Heart right ventricle (tissue), 16 donors: ENCODE results near the gene KRT3. TPM values are rescaled to one million over a fixed set of nuclear protein-coding genes. Genes with fewer than 3 reads are reported as not detected.
A peak's percentile ranks its signal among the peaks of the same experiment; 100 is the strongest.

Experiments used
- ATAC-seq, 8 donors: fragments of 200-7000 bp; cut with Tn5 transposase; one replicate each; pipeline ENCODE4 v1.9.1; 2020; ENCODE audit warnings: mild to moderate bottlenecking in 8 of 8, moderate library complexity in 8 of 8, moderate number of reproducible peaks in 1 of 8
- DNase-seq, 2 donors: peaks; one replicate each; pipeline ENCODE4 v3.0.0-alpha.2; 2020
- H3K27ac ChIP-seq, 10 donors: fragments of 200-600 bp; sonication (generic) in 2 of 10; one replicate each; pipeline versions ENCODE4 v1.5.0 to v1.8.0; 2020 to 2022; ENCODE audit warnings: mild to moderate bottlenecking in 3 of 10
- H3K27me3 ChIP-seq, 7 donors: fragments of 200-600 bp; one replicate each; pipeline ENCODE4 v1.8.0; 2021 to 2022; ENCODE audit warnings: mild to moderate bottlenecking in 2 of 7
- H3K36me3 ChIP-seq, 9 donors: fragments of 200-600 bp; sonication (generic) in 1 of 9; one replicate each; pipeline versions ENCODE4 v1.5.0 to v1.8.0; 2020 to 2022; ENCODE audit warnings: mild to moderate bottlenecking in 2 of 9
- H3K4me1 ChIP-seq, 9 donors: fragments of 200-600 bp; sonication (generic) in 1 of 9; one replicate each; pipeline versions ENCODE4 v1.5.0 to v1.8.0; 2020 to 2022; ENCODE audit warnings: mild to moderate bottlenecking in 4 of 9
- H3K4me3 ChIP-seq, 10 donors: fragments of 200-600 bp; sonication (generic) in 2 of 10; one replicate each; pipeline versions ENCODE4 v1.5.0 to v1.8.0; 2020 to 2022; ENCODE audit warnings: mild to moderate bottlenecking in 7 of 10, moderate library complexity in 2 of 10
- H3K9me3 ChIP-seq, 11 donors: fragments of 200-600 bp in 10 of 11; sonication (generic) in 2 of 11; one replicate each; pipeline versions ENCODE4 v1.5.0 to v1.8.0; 2013 to 2022; ENCODE audit warnings: mild to moderate bottlenecking in 2 of 11, control low read depth in 1 of 11, moderate library complexity in 1 of 11
- WGBS, 2 donors: extraction: QIAGEN DNeasy Blood & Tissue Kit; methylation state at CpG; one replicate each; pipeline ENCODE4 v1.1.7; 2013; ENCODE audit warnings: inconsistent platforms in 1 of 2; 5-methylcytosine and 5-hydroxymethylcytosine counted together
- intact Hi-C, 10 donors: fragments of 100-400 bp; cut with DNase I; formaldehyde crosslinking; loops; one replicate each; pipeline versions ENCODE4 v1.11.1 to v1.14.2; 2022
- polyA plus RNA-seq, 2 donors: library from polyadenylated mRNA; stranded (reverse); fragments of 200-250 nt; gene quantifications; one replicate each; pipeline ENCODE4 v1.2.3, GENCODE V29; 2013
- total RNA-seq, 10 donors: library from RNA; stranded (reverse); fragmentation: NEBNext Ultra II Directional in 3 of 10; extraction: Animal tissue kit (Norgen Biotek cat#: 25700) in 3 of 10; gene quantifications; one replicate each; pipeline versions ENCODE4 v1.2.1 to v1.2.4, GENCODE V29; 2021 to 2023
- TF ChIP-seq, protein P1 (sequence below), 9 donors: fragments of 200-600 bp; sonication (generic) in 2 of 9; IDR thresholded peaks; one replicate each; pipeline versions ENCODE4 v1.5.0 to v1.8.0; 2021 to 2022; ENCODE audit warnings: antibody characterized with exemption in 9 of 9, mild to moderate bottlenecking in 5 of 9, moderate library complexity in 1 of 9
- donor health status: Arrhythmogenic right ventricular cardiomyopathy.
- donor health status: ischemic (EF 13 %, LVEDD 7.1; RV severe dilation, severe dysfunction).
- donor health status: healthy with polysubstance abuse.
- donor health status: DM: no; HTN: yes; CAD: no.
- donor health status: DM: no; HTN: no; CAD: no.
- donor health status: ischemic (EF 25% LVEDD 6.9; RV normal size, moderate dysfunction).
- donor health status: ischemic (EF 25% LVEDD 5.7; RV mildly dilated, moderate dysfunction).
- donor health status: healthy.
- donor health status: DM: yes; HTN: yes; CAD: no.
- donor health status: Ischemic cardiomyopathy.
- donor health status: ischemic (EF 35%, LVEDD 5.7; RV mildly dilated, moderate dysfunction).
- donor health status: nonischemic (EF 11% LVEDD 7.7; RV severe dilation, severe dysfunction).
- donor health status: DM: yes; HTN: yes; CAD: no.
- donor health status: PGD.
- donor health status: ischemic (EF 29% LVEDD 5.4; RV normal size, mild dysfunction).
- donor health status: nonischemic (EF 23%, LVEDD 6.1; RV moderate dilation, normal function).

The KRT3 gene
- total and polyA plus RNA-seq, 12 donors = not detected

DNA sequence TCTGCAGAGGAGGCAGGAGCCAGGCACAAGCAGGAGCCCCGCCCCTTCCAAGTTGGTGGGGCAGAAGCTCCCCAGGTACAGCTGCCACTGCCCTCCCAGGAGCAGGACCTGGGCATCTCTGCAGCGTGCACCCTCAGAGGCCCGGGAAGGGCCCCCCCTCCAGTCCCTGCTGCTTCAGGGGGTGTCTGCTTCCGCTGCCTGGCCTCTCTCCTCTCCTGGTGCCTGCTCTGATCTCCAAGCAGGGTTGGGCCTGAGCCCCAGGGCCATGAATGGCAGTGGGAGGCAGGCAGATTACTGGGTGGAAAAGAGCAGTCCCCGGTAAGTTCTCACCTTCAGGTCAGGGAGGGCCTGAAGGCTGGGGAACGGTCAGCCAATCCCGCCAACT lies 53.7 kb downstream of the KRT3 start:
- intact Hi-C loops = no loop called here
- TF ChIP-seq, protein P1, sequence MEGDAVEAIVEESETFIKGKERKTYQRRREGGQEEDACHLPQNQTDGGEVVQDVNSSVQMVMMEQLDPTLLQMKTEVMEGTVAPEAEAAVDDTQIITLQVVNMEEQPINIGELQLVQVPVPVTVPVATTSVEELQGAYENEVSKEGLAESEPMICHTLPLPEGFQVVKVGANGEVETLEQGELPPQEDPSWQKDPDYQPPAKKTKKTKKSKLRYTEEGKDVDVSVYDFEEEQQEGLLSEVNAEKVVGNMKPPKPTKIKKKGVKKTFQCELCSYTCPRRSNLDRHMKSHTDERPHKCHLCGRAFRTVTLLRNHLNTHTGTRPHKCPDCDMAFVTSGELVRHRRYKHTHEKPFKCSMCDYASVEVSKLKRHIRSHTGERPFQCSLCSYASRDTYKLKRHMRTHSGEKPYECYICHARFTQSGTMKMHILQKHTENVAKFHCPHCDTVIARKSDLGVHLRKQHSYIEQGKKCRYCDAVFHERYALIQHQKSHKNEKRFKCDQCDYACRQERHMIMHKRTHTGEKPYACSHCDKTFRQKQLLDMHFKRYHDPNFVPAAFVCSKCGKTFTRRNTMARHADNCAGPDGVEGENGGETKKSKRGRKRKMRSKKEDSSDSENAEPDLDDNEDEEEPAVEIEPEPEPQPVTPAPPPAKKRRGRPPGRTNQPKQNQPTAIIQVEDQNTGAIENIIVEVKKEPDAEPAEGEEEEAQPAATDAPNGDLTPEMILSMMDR (IDR thresholded peaks at IDR 0.05) = no peak
- no peak for DNase-seq
- no peaks in the 10 kb centered on the region for H3K4me1 ChIP-seq
- H3K27me3 ChIP-seq = peaks cover 0 to 42% (median 23%) of the 10 kb centered on the region in 7 donors
- ATAC-seq = no peak
- H3K36me3 ChIP-seq = no peaks in the 10 kb centered on the region
- no peak overlapping the region for H3K27ac ChIP-seq
- no peak overlapping the region for H3K4me3 ChIP-seq
- WGBS, 2 donors = 70 to 75% methylated on average over 7 of the region's 7 CpGs
- H3K9me3 ChIP-seq = no peaks in the 10 kb centered on the region

DNA sequence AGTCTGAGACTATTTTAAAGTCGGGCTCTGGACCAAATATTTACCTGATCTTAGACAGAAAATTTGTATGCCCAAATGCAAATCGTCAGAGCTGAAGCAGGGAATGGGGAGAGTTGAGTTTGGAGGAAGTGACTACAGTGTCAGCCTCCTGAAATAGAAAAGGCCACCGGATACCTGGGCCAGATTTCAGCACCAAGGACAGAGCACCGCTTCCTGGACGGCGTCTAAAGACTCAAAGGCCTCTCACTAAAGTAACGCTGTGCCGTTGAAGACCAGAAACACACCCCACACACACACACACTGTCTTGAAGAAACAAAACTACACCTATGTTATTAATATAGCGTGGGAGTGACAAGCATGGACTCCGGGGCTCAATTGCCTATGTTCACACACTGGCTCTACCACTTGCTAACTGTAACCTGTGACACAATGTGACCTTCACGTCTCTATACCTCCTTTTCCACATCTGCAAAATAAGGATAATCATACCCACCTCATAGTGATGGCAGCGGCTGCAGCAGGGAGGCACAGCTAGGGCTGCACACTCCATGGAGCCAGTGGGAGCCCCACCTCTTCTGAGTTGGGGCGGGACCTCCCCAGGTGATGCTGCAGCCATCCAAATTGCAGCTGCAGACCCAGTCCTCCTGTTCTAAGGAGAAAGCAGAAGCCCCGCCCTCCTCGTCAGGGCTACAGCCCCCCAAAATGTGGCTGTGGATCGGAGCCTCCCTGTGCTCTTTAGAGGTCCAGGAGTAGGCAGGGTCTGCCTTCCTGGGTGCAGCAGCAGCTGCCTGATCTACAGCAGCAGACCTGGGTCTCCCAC lies 54.3 kb downstream of the KRT3 start:
- no peaks in the 10 kb centered on the region for H3K4me1 ChIP-seq
- peaks cover 0 to 41% (median 22%) of the 10 kb centered on the region in 7 donors for H3K27me3 ChIP-seq
- H3K36me3 ChIP-seq = no peaks in the 10 kb centered on the region
- intact Hi-C loops = no loop called here
- no peaks in the 10 kb centered on the region for H3K9me3 ChIP-seq
- DNase-seq (peak; percentile 51 to 54), ATAC-seq (peak in 3 of 8 donors; percentile 39 to 62 (median 54))
- H3K27ac ChIP-seq = no peak overlapping the region
- TF ChIP-seq, protein P1 (IDR thresholded peaks at IDR 0.05) = no peak
- no peak overlapping the region for H3K4me3 ChIP-seq
- WGBS, 2 donors = 15 to 18% methylated on average over 16 of the region's 16 CpGs

DNA sequence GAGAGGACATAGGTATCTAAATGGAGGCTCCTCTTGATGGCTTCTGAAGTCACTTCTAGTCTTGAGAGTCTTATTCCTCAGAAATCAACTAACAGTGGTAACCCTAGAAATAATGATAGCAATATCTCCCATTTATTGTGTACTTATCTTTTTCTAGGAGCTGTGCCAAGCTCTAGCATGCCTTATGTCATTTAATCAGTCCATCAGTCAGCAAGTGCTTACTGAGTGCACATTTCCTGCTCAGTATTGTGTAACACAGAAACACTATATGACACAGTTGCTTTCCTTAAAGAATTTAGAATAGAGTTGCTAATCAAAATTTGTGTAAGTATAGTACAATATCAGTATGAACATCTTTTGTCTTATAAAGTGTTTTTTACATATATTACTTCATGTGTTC lies 55.3 kb downstream of the KRT3 start:
- ATAC-seq (no peak), DNase-seq (no peak)
- H3K4me1 ChIP-seq = no peaks in the 10 kb centered on the region
- peaks cover 0 to 45% (median 22%) of the 10 kb centered on the region in 7 donors for H3K27me3 ChIP-seq
- intact Hi-C loops = no loop called here
- H3K27ac ChIP-seq = no peak overlapping the region
- TF ChIP-seq, protein P1 (IDR thresholded peaks at IDR 0.05) = no peak
- no peaks in the 10 kb centered on the region for H3K36me3 ChIP-seq
- H3K9me3 ChIP-seq = no peaks in the 10 kb centered on the region
- no peak overlapping the region for H3K4me3 ChIP-seq

DNA sequence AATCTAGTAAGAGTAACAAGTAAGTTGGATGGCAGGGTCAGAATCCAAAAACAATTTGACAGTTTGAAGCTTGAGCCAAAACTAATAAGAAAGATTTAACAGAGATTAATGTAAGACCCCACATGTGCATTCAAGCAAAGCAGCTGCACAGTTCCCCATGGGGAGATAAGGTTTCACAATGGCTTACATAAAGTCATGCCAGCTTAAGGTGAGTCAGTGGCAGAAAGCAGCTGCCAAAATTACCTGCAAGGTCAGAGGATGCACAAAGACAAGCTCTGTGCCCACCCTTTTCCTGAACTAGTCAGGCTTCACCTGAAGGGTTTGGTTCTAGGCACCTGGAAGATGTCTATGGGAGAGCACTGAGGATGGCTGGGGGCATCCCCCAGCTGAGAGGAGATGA lies 56.0 kb downstream of the KRT3 start:
- Histone ChIP-seq H3K27ac (no peak overlapping the region), H3K36me3 (no peaks in the 10 kb centered on the region), H3K4me3 (no peak overlapping the region), H3K27me3 (peaks cover 0 to 51% (median 25%) of the 10 kb centered on the region in 7 donors), H3K9me3 (no peaks in the 10 kb centered on the region), H3K4me1 (no peaks in the 10 kb centered on the region)
- ATAC-seq (no peak), DNase-seq (no peak)
- TF ChIP-seq, protein P1 (IDR thresholded peaks at IDR 0.05) = no peak
- intact Hi-C loops = no loop called here

Other genes starting within 250 kb of the KRT3 start
- not detected for gene KRT71, start 243.0 kb downstream of the KRT3 start, total RNA-seq
- gene KRT71, start 243.0 kb downstream of the KRT3 start, polyA plus RNA-seq = not detected
- under 1 TPM in 1 of 10 donors, not detected in 9; 0.62 TPM for gene KRT74, start 222.3 kb downstream of the KRT3 start, total RNA-seq
- gene KRT74, start 222.3 kb downstream of the KRT3 start, polyA plus RNA-seq = not detected
- gene KRT72, start 194.7 kb downstream of the KRT3 start, total RNA-seq = under 1 TPM in 1 of 10 donors, not detected in 9; 0.15 TPM
- not detected for gene KRT72, start 194.7 kb downstream of the KRT3 start, polyA plus RNA-seq
- not detected for gene KRT73, start 177.6 kb downstream of the KRT3 start, total RNA-seq
- gene KRT73, start 177.6 kb downstream of the KRT3 start, polyA plus RNA-seq = not detected
- not detected for gene KRT2, start 143.9 kb downstream of the KRT3 start, total RNA-seq
- gene KRT2, start 143.9 kb downstream of the KRT3 start, polyA plus RNA-seq = not detected
- not detected for gene KRT1, start 115.7 kb downstream of the KRT3 start, total RNA-seq
- gene KRT1, start 115.7 kb downstream of the KRT3 start, polyA plus RNA-seq = not detected
- under 1 TPM in 1 of 10 donors, not detected in 9; 0.08 TPM for gene KRT77, start 92.6 kb downstream of the KRT3 start, total RNA-seq
- not detected for gene KRT77, start 92.6 kb downstream of the KRT3 start, polyA plus RNA-seq
- gene KRT76, start 18.8 kb downstream of the KRT3 start, total RNA-seq = not detected
- gene KRT76, start 18.8 kb downstream of the KRT3 start, polyA plus RNA-seq = not detected
- not detected for gene KRT4, start 18.0 kb upstream of the KRT3 start, total RNA-seq
- gene KRT4, start 18.0 kb upstream of the KRT3 start, polyA plus RNA-seq = 1 to 10 TPM in 1 of 2 donors, not detected in 1; 2.5 TPM
- gene KRT79, start 38.2 kb upstream of the KRT3 start, total RNA-seq = not detected
- under 1 TPM in 1 of 2 donors, not detected in 1; 0.30 TPM for gene KRT79, start 38.2 kb upstream of the KRT3 start, polyA plus RNA-seq
- not detected for gene KRT78, start 52.9 kb upstream of the KRT3 start, total RNA-seq
- gene KRT78, start 52.9 kb upstream of the KRT3 start, polyA plus RNA-seq = under 1 TPM in 1 of 2 donors, not detected in 1; 0.07 TPM
- gene KRT8, start 109.0 kb upstream of the KRT3 start, total RNA-seq = 100 to 1,000 TPM in 6 of 10 donors, 10 to 100 TPM in 4; 52.1 to 150 (median 109) TPM
- 100 to 1,000 TPM; 153 to 161 TPM for gene KRT8, start 109.0 kb upstream of the KRT3 start, polyA plus RNA-seq
- 10 to 100 TPM in 1 of 10 donors, 1 to 10 TPM in 9; 2.8 to 20.9 (median 6.4) TPM for gene KRT18, start 153.0 kb upstream of the KRT3 start, total RNA-seq
- 10 to 100 TPM in 1 of 2 donors, 1 to 10 TPM in 1; 7.8 to 13.1 TPM for gene KRT18, start 153.0 kb upstream of the KRT3 start, polyA plus RNA-seq
- 100 to 1,000 TPM; 364 to 477 (median 431) TPM for gene EIF4B, start 210.3 kb upstream of the KRT3 start, total RNA-seq
- 10 to 100 TPM; 53.2 to 63.5 TPM for gene EIF4B, start 210.3 kb upstream of the KRT3 start, polyA plus RNA-seq